OCI-LY7 (cell line): Measurements from ENCODE around the gene ELMO1. TPM values are rescaled to one million over a fixed set of nuclear protein-coding genes. Genes with fewer than 3 reads are reported as not detected.

Experiments used
- BruUV-seq: library from RNA; stranded (reverse); fragments of 400-500 nt; replicated peaks from 2 replicates; lab custom pipeline; 2021; lab: Mats Ljungman, UMichigan
- CTCF ChIA-PET: fragments of 300-600 bp; sonication (Branson Sonifier 250); formaldehyde crosslinking; loops from one replicate; lab custom pipeline; 2022; ENCODE audit warnings: antibody characterized with exemption; ENCODE audit not compliant: unreplicated experiment; lab: Charles Lee
- POLR2A ChIA-PET: fragments of 300-600 bp; sonication (Branson Sonifier 250); formaldehyde crosslinking; loops from one replicate; lab custom pipeline; 2022; ENCODE audit warnings: antibody characterized with exemption; lab: Charles Lee
- DNase-seq: peaks from one replicate; pipeline ENCODE4 v3.0.0-alpha.2; 2015; ENCODE audit warnings: low spot score
- H2AFZ ChIP-seq: fragments of 200-600 bp; sonication (generic), shearing (Covaris generic); 2 replicates; pipeline ENCODE4 v1.6.1; 2014; ENCODE audit warnings: mild to moderate bottlenecking, antibody characterized with exemption, low read length, moderate library complexity
- H3K27ac ChIP-seq: fragments of 200-600 bp; sonication (generic); 2 replicates; pipeline ENCODE4 v1.5.1; 2014; ENCODE audit warnings: mixed run types, low read depth, mild to moderate bottlenecking, moderate library complexity, low read length, inconsistent platforms; ENCODE audit not compliant: poor library complexity, severe bottlenecking
- H3K36me3 ChIP-seq: fragments of 200-600 bp; sonication (generic); 2 replicates; pipeline ENCODE4 v1.6.1; 2014; ENCODE audit warnings: mild to moderate bottlenecking, antibody characterized with exemption, low read length, moderate library complexity, mixed read lengths; ENCODE audit not compliant: insufficient read depth
- H3K4me1 ChIP-seq: fragments of 200-600 bp; sonication (generic); 2 replicates; pipeline ENCODE4 v1.5.1; 2014; ENCODE audit warnings: mild to moderate bottlenecking, low read length; ENCODE audit not compliant: insufficient read depth, poor library complexity, severe bottlenecking
- H3K4me2 ChIP-seq: fragments of 200-600 bp; sonication (generic); 2 replicates; pipeline ENCODE4 v1.6.1; 2014; ENCODE audit warnings: mild to moderate bottlenecking, low read length
- H3K4me3 ChIP-seq: fragments of 200-600 bp; sonication (generic); 2 replicates; pipeline ENCODE4 v1.5.1; 2014; ENCODE audit warnings: mild to moderate bottlenecking, low read depth, low read length; ENCODE audit not compliant: poor library complexity, severe bottlenecking
- H3K79me2 ChIP-seq: fragments of 200-600 bp; sonication (generic); 2 replicates; pipeline ENCODE4 v1.6.1; 2016; ENCODE audit warnings: low read depth, mild to moderate bottlenecking, low read length, moderate library complexity, mixed read lengths; ENCODE audit not compliant: insufficient read depth
- H3K9me2 ChIP-seq: fragments of 200-600 bp; sonication (generic); 2 replicates; pipeline ENCODE4 v1.6.1; 2016; ENCODE audit warnings: mild to moderate bottlenecking, low read length, mixed read lengths; ENCODE audit not compliant: insufficient read depth
- H3K9me3 ChIP-seq: fragments of 200-600 bp; sonication (generic); 2 replicates; pipeline ENCODE4 v1.6.1; 2014; ENCODE audit warnings: mild to moderate bottlenecking, mixed run types, low read length, mixed read lengths
- H4K20me1 ChIP-seq: fragments of 200-600 bp; sonication (generic); 2 replicates; pipeline ENCODE4 v1.6.1; 2014; ENCODE audit warnings: mild to moderate bottlenecking, antibody characterized with exemption, low read length, moderate library complexity, mixed read lengths; ENCODE audit not compliant: insufficient read depth
- CTCF ChIP-seq: fragments of 200-600 bp; sonication (generic); conservative IDR thresholded peaks from 2 replicates; pipeline ENCODE4 v1.5.1; 2014; ENCODE audit warnings: mild to moderate bottlenecking, antibody characterized with exemption, low read length, moderate library complexity, mixed read lengths
- EZH2phosphoT487 ChIP-seq: fragments of 200-600 bp; sonication (generic); IDR thresholded peaks from 2 replicates; pipeline ENCODE4 v1.6.1; 2018; ENCODE audit warnings: low read depth, borderline replicate concordance, mild to moderate bottlenecking, mixed run types, antibody characterized with exemption, low read length, moderate library complexity, mixed read lengths
- intact Hi-C: fragments of 100-400 bp; cut with micrococcal nuclease; formaldehyde crosslinking; loops from one replicate; pipeline ENCODE4 v1.10.0; 2022; ENCODE audit not compliant: unreplicated experiment
- total RNA-seq, 2 experiments: library from RNA; depleted of rRNA in 1 of 2; stranded (reverse); fragments of >200 nt in 1 of 2; shearing (Covaris generic) in 1 of 2; gene quantifications; 2 replicates each; pipeline ENCODE4 v1.2.3, GENCODE V29; 2014 to 2022

The ELMO1 gene
- total RNA-seq, 2 experiments from 2014 or later = 101 to 103 TPM

DNA sequence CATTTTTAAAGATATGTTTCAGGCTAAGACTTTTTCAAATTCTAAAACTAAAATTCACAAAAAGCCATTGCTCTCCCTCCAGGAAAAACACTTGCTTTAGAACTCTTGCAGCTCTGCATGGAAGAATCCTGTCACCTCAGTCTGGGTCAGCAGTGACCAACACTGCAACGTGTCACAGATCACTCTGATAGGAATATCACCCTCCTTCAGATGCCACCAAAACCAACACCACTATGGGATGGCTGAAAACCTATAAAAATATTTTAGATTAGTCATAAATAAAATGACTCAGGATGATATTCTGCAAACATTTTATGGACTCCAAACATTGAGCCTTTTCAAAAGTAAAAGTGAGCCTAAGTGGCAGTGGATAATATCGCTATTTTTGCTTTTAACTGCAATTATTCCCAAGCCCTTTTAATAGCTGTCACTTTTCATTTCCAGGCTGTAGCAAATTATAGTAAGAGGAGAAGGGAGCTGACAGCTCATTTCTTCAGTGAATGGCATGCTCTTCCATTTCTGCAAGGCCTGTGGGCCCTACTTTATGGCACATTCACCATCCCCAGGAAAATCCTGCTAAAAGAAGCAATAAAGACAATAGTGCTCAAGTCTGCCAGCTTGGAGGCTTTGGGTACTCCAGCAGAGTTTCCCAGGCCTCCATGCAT is 21.3 kb downstream of the ELMO1 start:
- BruUV-seq = no TSS peak
- Histone ChIP-seq H3K4me1 (no peaks in the 10 kb centered on the region), H3K27ac (no peak overlapping the region), H3K79me2 (no peaks in the 10 kb centered on the region), H2AFZ (no peak overlapping the region), H3K9me3 (no peaks in the 10 kb centered on the region), H3K4me2 (no peak overlapping the region), H3K36me3 (no peaks in the 10 kb centered on the region), H3K9me2 (no peaks in the 10 kb centered on the region), H3K4me3 (no peak overlapping the region), H4K20me1 (no peaks in the 10 kb centered on the region)
- ChIA-PET POLR2A (no interaction called here), CTCF (no interaction called here)
- no peak for DNase-seq
- intact Hi-C loops = no loop called here
- no peak for TF ChIP-seq EZH2phosphoT487
- no peak for TF ChIP-seq CTCF

- no peak for DNase-seq
- CTCF ChIA-PET = no interaction called here
- BruUV-seq = no TSS peak
Observed at GRCh38 chr7:37425498-37425897, 23.2 kb downstream of the ELMO1 start.

More at GRCh38 chr7:37425498-37425897, 23.2 kb downstream of the ELMO1 start:
- Histone ChIP-seq H3K4me1 (no peaks in the 10 kb centered on the region), H3K4me3 (no peak overlapping the region), H3K36me3 (no peaks in the 10 kb centered on the region), H4K20me1 (no peaks in the 10 kb centered on the region), H3K27ac (no peak overlapping the region), H2AFZ (no peak overlapping the region), H3K79me2 (no peaks in the 10 kb centered on the region), H3K9me3 (no peaks in the 10 kb centered on the region), H3K9me2 (no peaks in the 10 kb centered on the region), H3K4me2 (no peak overlapping the region)
- intact Hi-C loops = no loop called here
- TF ChIP-seq CTCF = no peak
- no peak for TF ChIP-seq EZH2phosphoT487
- POLR2A ChIA-PET = interaction anchor here (0.7 kb wide), 1 partner anchor 23 kb away, joined by 3 read pairs; the partner anchor contains the start of gene ELMO1
